Hindlimb muscle (tissue), 1 donor: Measurements from ENCODE around the gene LSM4. TPM values are rescaled to one million over a fixed set of nuclear protein-coding genes. Genes with fewer than 3 reads are reported as not detected.
"Not testable (repeated sequence)": the region's sequence is repeated elsewhere in the genome, so short reads cannot be mapped to it uniquely, and the experiment has no call there.

Experiments
- DNase-seq: peaks from one replicate; pipeline ENCODE4 v3.0.0-alpha.2; 2013
- polyA plus RNA-seq: library from polyadenylated mRNA; unstranded; fragments of 120-200 nt; gene quantifications from one replicate; pipeline ENCODE4 v1.2.1, GENCODE V29; 2013; ENCODE audit not compliant: insufficient read length

LSM4 gene
- polyA plus RNA-seq, result 93.0 TPM

- peak; percentile 96 for DNase-seq
These were observed at the start of gene LSM4 for GRCh38 chr19:18322759-18323460. TSS of gene LSM4 (minus strand) at chr19:18323076. CDS start at chr19:18323020, 56 bp downstream.

GRCh38 chr19:18368504-18369222 is 45.8 kb upstream of the LSM4 start:
- DNase-seq, result no peak

GRCh38 chr19:18366021-18366435 is 43.2 kb upstream of the LSM4 start:
- no peak for DNase-seq

- peak; percentile 69 for DNase-seq
These were observed 42.1 kb upstream of the LSM4 start for GRCh38 chr19:18364826-18365528.

GRCh38 chr19:18364277-18364825 is 41.5 kb upstream of the LSM4 start:
- DNase-seq, result not testable (repeated sequence)

GRCh38 chr19:18363787-18364186 is 40.9 kb upstream of the LSM4 start:
- no peak for DNase-seq

GRCh38 chr19:18362934-18363542 is 40.2 kb upstream of the LSM4 start:
- DNase-seq, result no peak

GRCh38 chr19:18361646-18362045 is 38.8 kb upstream of the LSM4 start:
- DNase-seq, result no peak

- no peak for DNase-seq
These were observed 34.2 kb upstream of the LSM4 start for GRCh38 chr19:18357041-18357440.

- DNase-seq, result not testable (repeated sequence)
These were observed 31.9 kb upstream of the LSM4 start for GRCh38 chr19:18354743-18355142.

GRCh38 chr19:18353378-18354005 is 30.6 kb upstream of the LSM4 start:
- no peak for DNase-seq

- no peak for DNase-seq
These were observed 28.7 kb upstream of the LSM4 start for GRCh38 chr19:18351544-18351943.

GRCh38 chr19:18350490-18350889 is 27.6 kb upstream of the LSM4 start:
- DNase-seq, result no peak

GRCh38 chr19:18349524-18350128 is 26.8 kb upstream of the LSM4 start:
- no peak for DNase-seq

- not testable (repeated sequence) for DNase-seq
These were observed 26.0 kb upstream of the LSM4 start for GRCh38 chr19:18348818-18349339.

GRCh38 chr19:18348171-18348570 is 25.3 kb upstream of the LSM4 start:
- no peak for DNase-seq

- no peak for DNase-seq
These were observed 23.2 kb upstream of the LSM4 start for GRCh38 chr19:18346091-18346490.

GRCh38 chr19:18345296-18345695 is 22.4 kb upstream of the LSM4 start:
- DNase-seq, result no peak

GRCh38 chr19:18344582-18344950 is 21.7 kb upstream of the LSM4 start:
- DNase-seq, result no peak

GRCh38 chr19:18342090-18342632 is 19.3 kb upstream of the LSM4 start:
- DNase-seq, result no peak
